AG09309 (cell line): ENCODE results near the gene GRIP1.
"Not testable (repeated sequence)": the region's sequence is repeated elsewhere in the genome, so short reads cannot be mapped to it uniquely, and the experiment has no call there.

ENCODE experiments used
- DNase-seq: peaks from one replicate; pipeline ENCODE4 v3.0.0-alpha.2; 2010; ENCODE audit warnings: low read depth
- H3K4me3 ChIP-seq: 2 replicates; pipeline ENCODE4 v1.5.1; 2011; ENCODE audit warnings: mild to moderate bottlenecking, low read depth, low read length, moderate library complexity; ENCODE audit not compliant: control insufficient read depth
- TF ChIP-seq, protein P1 (sequence below): IDR thresholded peaks from 2 replicates; pipeline ENCODE4 v1.5.1; 2011; ENCODE audit warnings: mild to moderate bottlenecking, low read depth, low read length, inconsistent platforms; ENCODE audit not compliant: insufficient read depth, control insufficient read depth; ENCODE audit errors: missing control alignments

The GRIP1 gene

GRCh38 chr12:66319266-66319954 is 359.5 kb downstream of the GRIP1 start:
- no peak for DNase-seq
- no peak overlapping the region for H3K4me3 ChIP-seq
- TF ChIP-seq, protein P1, sequence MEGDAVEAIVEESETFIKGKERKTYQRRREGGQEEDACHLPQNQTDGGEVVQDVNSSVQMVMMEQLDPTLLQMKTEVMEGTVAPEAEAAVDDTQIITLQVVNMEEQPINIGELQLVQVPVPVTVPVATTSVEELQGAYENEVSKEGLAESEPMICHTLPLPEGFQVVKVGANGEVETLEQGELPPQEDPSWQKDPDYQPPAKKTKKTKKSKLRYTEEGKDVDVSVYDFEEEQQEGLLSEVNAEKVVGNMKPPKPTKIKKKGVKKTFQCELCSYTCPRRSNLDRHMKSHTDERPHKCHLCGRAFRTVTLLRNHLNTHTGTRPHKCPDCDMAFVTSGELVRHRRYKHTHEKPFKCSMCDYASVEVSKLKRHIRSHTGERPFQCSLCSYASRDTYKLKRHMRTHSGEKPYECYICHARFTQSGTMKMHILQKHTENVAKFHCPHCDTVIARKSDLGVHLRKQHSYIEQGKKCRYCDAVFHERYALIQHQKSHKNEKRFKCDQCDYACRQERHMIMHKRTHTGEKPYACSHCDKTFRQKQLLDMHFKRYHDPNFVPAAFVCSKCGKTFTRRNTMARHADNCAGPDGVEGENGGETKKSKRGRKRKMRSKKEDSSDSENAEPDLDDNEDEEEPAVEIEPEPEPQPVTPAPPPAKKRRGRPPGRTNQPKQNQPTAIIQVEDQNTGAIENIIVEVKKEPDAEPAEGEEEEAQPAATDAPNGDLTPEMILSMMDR: no peak

DNA sequence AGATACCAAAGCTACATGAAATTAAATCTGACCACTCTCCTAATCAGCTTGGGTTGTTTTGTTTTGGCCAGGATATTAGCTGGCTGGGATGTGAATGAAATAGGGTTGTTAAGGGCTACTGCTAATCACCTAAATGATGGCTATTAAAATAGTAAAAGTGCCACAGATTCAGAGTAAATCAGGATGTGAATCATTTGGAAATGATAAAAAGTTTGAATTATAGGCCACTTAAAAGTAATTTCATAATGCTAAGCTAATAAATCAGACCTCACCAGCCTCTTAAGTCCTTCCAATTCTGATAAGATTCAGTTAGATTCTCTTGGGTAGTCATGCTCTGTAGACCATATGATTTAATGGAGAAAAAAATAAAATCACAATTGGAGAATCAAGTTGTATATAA is 364.6 kb downstream of the GRIP1 start:
- no peak overlapping the region for H3K4me3 ChIP-seq
- no peak for DNase-seq
- TF ChIP-seq, protein P1: no peak

GRCh38 chr12:66312189-66312588 is 366.7 kb downstream of the GRIP1 start:
- TF ChIP-seq, protein P1: no peak
- no peak for DNase-seq
- H3K4me3 ChIP-seq: no peak overlapping the region

DNA sequence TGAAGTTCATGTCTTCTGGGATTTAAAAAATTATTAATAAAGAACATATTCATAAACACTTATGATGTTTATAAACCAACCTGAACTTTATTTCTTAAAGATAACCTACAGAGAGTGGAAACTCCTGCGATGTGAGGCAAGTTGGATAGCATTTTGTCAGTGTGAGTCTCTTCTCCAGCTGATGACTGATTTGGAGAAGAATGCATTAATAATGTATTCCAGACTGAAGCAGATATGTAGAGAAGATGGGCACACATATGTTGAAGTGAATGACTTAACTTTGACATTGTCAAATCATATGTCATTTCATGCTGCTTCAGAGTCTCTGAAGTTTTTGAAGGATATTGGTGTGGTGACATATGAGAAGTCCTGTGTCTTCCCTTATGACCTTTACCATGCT is 369.3 kb downstream of the GRIP1 start:
- DNase-seq: no peak

DNA sequence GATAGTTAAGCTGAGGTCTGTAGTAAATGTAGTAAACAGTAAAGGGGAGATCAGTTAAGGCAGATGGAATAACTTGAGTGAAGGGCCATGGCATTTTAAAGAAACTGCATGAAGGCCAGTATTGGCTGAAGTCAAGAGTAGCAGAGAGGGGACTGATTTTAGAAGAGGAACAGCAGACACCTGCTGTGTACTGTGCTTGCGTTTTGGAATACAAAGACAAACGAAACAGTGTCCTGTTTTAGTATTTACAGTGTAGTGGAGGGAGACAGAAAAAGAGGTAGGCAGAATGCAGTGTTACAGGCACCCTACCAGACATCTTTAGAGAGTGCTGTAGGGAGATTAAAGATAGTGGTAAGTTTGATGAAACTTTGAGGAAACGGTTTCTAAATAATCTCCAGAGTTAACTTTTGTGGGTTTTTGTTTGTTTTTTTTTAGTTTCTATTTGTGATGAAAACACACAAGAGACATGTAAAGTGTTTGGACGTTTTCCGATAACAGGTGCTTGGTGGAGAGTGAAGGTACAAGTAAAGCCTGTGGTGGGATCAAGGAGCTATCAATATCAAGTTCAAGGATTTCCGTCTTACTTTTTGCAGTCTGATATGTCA is 374.5 kb downstream of the GRIP1 start:
- no peak for DNase-seq
- TF ChIP-seq, protein P1: no peak
- no peak overlapping the region for H3K4me3 ChIP-seq

More for the DNA sequence above, 369.3 kb downstream of the GRIP1 start:
- no peak overlapping the region for H3K4me3 ChIP-seq
- TF ChIP-seq, protein P1: no peak

DNA sequence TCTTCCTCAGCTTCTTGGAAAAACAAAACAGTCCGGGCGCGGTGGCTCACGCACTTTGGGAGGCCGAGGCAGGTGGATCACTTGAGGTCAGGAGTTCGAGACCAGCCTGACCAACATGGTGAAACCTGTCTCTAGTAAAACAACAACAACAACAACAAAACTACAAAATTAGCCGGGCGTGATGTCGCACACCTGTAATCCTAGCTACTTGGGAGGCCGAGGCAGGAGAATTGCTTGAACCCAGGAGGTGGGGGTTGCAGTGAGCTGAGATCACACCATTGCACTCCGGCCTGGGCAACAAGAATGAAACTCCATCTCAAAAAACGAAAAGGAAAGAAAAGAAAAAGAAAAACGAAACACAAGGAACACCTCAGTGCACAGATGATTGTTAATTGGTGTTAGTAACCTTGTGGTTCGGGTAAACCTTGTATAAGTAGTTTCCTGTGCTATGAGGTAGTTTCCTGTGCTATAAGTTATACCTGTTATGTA is 375.5 kb downstream of the GRIP1 start:
- DNase-seq: not testable (repeated sequence)
- H3K4me3 ChIP-seq: peak overlapping the region; percentile 94; the same call in 1 of the 2 replicates

DNA sequence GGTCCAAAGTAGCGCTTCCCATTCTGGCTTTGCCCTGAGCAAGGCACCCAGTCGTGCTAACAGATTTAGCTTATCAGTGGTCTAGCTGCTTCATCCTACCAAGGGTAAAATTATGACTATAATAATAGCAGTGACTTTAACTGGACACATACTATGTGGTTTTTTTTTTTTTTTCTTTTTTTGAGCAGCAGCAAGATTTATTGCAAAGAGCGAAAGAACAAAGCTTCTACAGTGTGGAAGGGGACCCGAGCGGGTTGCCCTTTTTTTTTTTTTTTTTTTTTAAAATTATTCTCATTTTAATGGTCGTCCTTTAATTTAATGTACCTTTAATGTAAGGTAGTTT is 376.1 kb downstream of the GRIP1 start:
- TF ChIP-seq, protein P1: no peak
- peak overlapping the region; percentile 94 for H3K4me3 ChIP-seq
- no peak for DNase-seq
